H9 (cell line): ENCODE results near the gene TMPRSS5. TPM values are rescaled to one million over a fixed set of nuclear protein-coding genes. Genes with fewer than 3 reads are reported as not detected.
A peak's percentile ranks its signal among the peaks of the same experiment; 100 is the strongest.

Experiments
- DNase-seq: peaks from one replicate; pipeline ENCODE4 v3.0.0-alpha.2; 2017
- H2AFZ ChIP-seq: one replicate; pipeline ENCODE4 v1.6.1; 2013; ENCODE audit warnings: mild to moderate bottlenecking, low read length, control low read depth, moderate library complexity
- H2AK5ac ChIP-seq: 2 replicates; pipeline ENCODE4 v1.6.1; 2013; ENCODE audit warnings: low read length, control low read depth, mixed read lengths; ENCODE audit not compliant: insufficient read length
- H2BK120ac ChIP-seq: one replicate; pipeline ENCODE4 v1.6.1; 2013; ENCODE audit warnings: low read depth, mild to moderate bottlenecking, low read length, control low read depth, inconsistent platforms; ENCODE audit not compliant: poor library complexity, severe bottlenecking
- H2BK12ac ChIP-seq: 2 replicates; pipeline ENCODE4 v1.6.1; 2013; ENCODE audit warnings: low read length, control low read depth, mixed read lengths, low read depth; ENCODE audit not compliant: insufficient read length
- H2BK15ac ChIP-seq: 2 replicates; pipeline ENCODE4 v1.6.1; 2013; ENCODE audit warnings: low read depth, low read length, control low read depth
- H2BK20ac ChIP-seq: one replicate; pipeline ENCODE4 v1.6.1; 2013; ENCODE audit warnings: low read depth, mild to moderate bottlenecking, low read length, control low read depth, inconsistent platforms; ENCODE audit not compliant: poor library complexity, severe bottlenecking
- H2BK5ac ChIP-seq: 2 replicates; pipeline ENCODE4 v1.6.1; 2013; ENCODE audit warnings: low read length, control low read depth, mixed read lengths; ENCODE audit not compliant: insufficient read length
- H3K14ac ChIP-seq: 2 replicates; pipeline ENCODE4 v1.6.1; 2013; ENCODE audit warnings: low read length, control low read depth; ENCODE audit not compliant: insufficient read depth
- H3K18ac ChIP-seq: 2 replicates; pipeline ENCODE4 v1.6.1; 2013; ENCODE audit warnings: low read depth, mild to moderate bottlenecking, mixed read lengths, low read length, control low read depth; ENCODE audit not compliant: insufficient read length
- H3K23ac ChIP-seq: 2 replicates; pipeline ENCODE4 v1.6.1; 2013; ENCODE audit warnings: low read length, control low read depth, mixed read lengths, low read depth; ENCODE audit not compliant: insufficient read length
- H3K23me2 ChIP-seq: 2 replicates; pipeline ENCODE4 v1.6.1; 2013; ENCODE audit warnings: low read depth, mild to moderate bottlenecking, mixed read lengths, low read length, control low read depth; ENCODE audit not compliant: insufficient read length, poor library complexity, severe bottlenecking
- H3K27ac ChIP-seq: 2 replicates; pipeline ENCODE4 v1.5.1; 2013; ENCODE audit warnings: low read length, control low read depth, mixed read lengths, low read depth; ENCODE audit not compliant: insufficient read length
- H3K27me3 ChIP-seq: 2 replicates; pipeline ENCODE4 v1.6.1; 2013; ENCODE audit warnings: low read length, control low read depth, inconsistent platforms; ENCODE audit not compliant: insufficient read depth
- H3K4ac ChIP-seq: 2 replicates; pipeline ENCODE4 v1.6.1; 2013; ENCODE audit warnings: low read depth, mild to moderate bottlenecking, control low read depth, inconsistent platforms, low read length, moderate library complexity
- H3K4me1 ChIP-seq: 2 replicates; pipeline ENCODE4 v1.6.1; 2013; ENCODE audit warnings: low read length, control low read depth, inconsistent platforms; ENCODE audit not compliant: insufficient read depth
- H3K4me2 ChIP-seq: 2 replicates; pipeline ENCODE4 v1.6.1; 2013; ENCODE audit warnings: low read length, control low read depth, mixed read lengths; ENCODE audit not compliant: insufficient read length, insufficient read depth
- H3K56ac ChIP-seq: 2 replicates; pipeline ENCODE4 v1.6.1; 2013; ENCODE audit warnings: low read depth, mild to moderate bottlenecking, mixed read lengths, low read length, control low read depth; ENCODE audit not compliant: insufficient read length
- H3K79me1 ChIP-seq: 2 replicates; pipeline ENCODE4 v1.6.1; 2013; ENCODE audit warnings: low read depth, mild to moderate bottlenecking, moderate library complexity, low read length, control low read depth, inconsistent platforms; ENCODE audit not compliant: insufficient read depth, poor library complexity, severe bottlenecking
- H3K79me2 ChIP-seq: 2 replicates; pipeline ENCODE4 v1.6.1; 2013; ENCODE audit warnings: low read length, control low read depth, inconsistent platforms; ENCODE audit not compliant: insufficient read depth
- H3K9ac ChIP-seq: 2 replicates; pipeline ENCODE4 v1.6.1; 2013; ENCODE audit warnings: low read length, control low read depth, mixed read lengths; ENCODE audit not compliant: insufficient read length; ENCODE audit errors: extremely low read depth
- H3K9me3 ChIP-seq: one replicate; pipeline ENCODE4 v1.6.1; 2013; ENCODE audit warnings: low read depth, low read length, inconsistent platforms; ENCODE audit not compliant: control insufficient read depth
- H3T11ph ChIP-seq: one replicate; pipeline ENCODE4 v1.6.1; 2013; ENCODE audit warnings: mild to moderate bottlenecking, low read length, control low read depth, inconsistent platforms
- H4K20me1 ChIP-seq: one replicate; pipeline ENCODE4 v1.6.1; 2013; ENCODE audit not compliant: control insufficient read depth, insufficient read length, insufficient read depth
- H4K5ac ChIP-seq: 2 replicates; pipeline ENCODE4 v1.6.1; 2013; ENCODE audit warnings: low read depth, mild to moderate bottlenecking, mixed read lengths, low read length, control low read depth; ENCODE audit not compliant: insufficient read length
- H4K8ac ChIP-seq: replicated peaks from 2 replicates; pipeline ENCODE4 v1.6.1; 2013; ENCODE audit warnings: low read length, control low read depth, mixed read lengths, low read depth; ENCODE audit not compliant: insufficient read length
- H4K91ac ChIP-seq: 2 replicates; pipeline ENCODE4 v1.6.1; 2013; ENCODE audit warnings: low read depth, mild to moderate bottlenecking, moderate library complexity, mixed read lengths, low read length, control low read depth; ENCODE audit not compliant: insufficient read length
- H3K27ac Mint-ChIP-seq, 3 experiments: 2 replicates in 2 of 3; 3 replicates in 1 of 3; pipeline ENCODE4 v1.8.0; 2020 to 2021; ENCODE audit warnings: mixed read lengths in 3 of 3, mild to moderate bottlenecking in 1 of 3, moderate library complexity in 1 of 3
- H3K27me3 Mint-ChIP-seq: 2 replicates; pipeline ENCODE4 v1.8.0; 2021; ENCODE audit warnings: low read depth, mild to moderate bottlenecking, moderate library complexity, mixed read lengths
- H3K36me3 Mint-ChIP-seq, 3 experiments: 2 replicates in 2 of 3; 3 replicates in 1 of 3; pipeline ENCODE4 v1.8.0; 2020 to 2021; ENCODE audit warnings: low read depth in 3 of 3, mixed read lengths in 3 of 3; ENCODE audit not compliant: insufficient read depth in 1 of 3
- H3K4me1 Mint-ChIP-seq, 2 experiments: 2 replicates each; pipeline ENCODE4 v1.8.0; 2020; ENCODE audit warnings: mixed read lengths in 2 of 2
- H3K4me3 Mint-ChIP-seq, 2 experiments: 2 replicates in 1 of 2; 3 replicates in 1 of 2; pipeline ENCODE4 v1.8.0; 2020 to 2021; ENCODE audit warnings: mild to moderate bottlenecking in 2 of 2, mixed read lengths in 2 of 2, moderate library complexity in 1 of 2
- H3K9me3 Mint-ChIP-seq, 2 experiments: 2 replicates in 1 of 2; 3 replicates in 1 of 2; pipeline ENCODE4 v1.8.0; 2020; ENCODE audit warnings: mild to moderate bottlenecking in 2 of 2, mixed read lengths in 2 of 2, moderate library complexity in 1 of 2
- CTCF ChIP-seq: fragments of 200-600 bp; sonication (generic); conservative IDR thresholded peaks from 3 replicates; pipeline ENCODE4 v1.8.0; 2021; ENCODE audit warnings: antibody characterized with exemption, mild to moderate bottlenecking
- WGBS: extraction: QIAGEN DNeasy Blood & Tissue Kit; methylation state at CpG from one replicate; pipeline ENCODE4 v1.1.7; 2013; ENCODE audit warnings: missing lambda C conversion rate, low lambda C conversion rate, mixed read lengths; ENCODE audit not compliant: insufficient read length; ENCODE audit errors: extremely low coverage; 5-methylcytosine and 5-hydroxymethylcytosine counted together
- total RNA-seq: library from RNA; stranded (reverse); gene quantifications from 2 replicates; pipeline ENCODE4 v1.2.1, GENCODE V29; 2021

The TMPRSS5 gene
- total RNA-seq, 1 experiment from 2014 or later: 0.37 TPM

- no peak overlapping the region for H3K23ac ChIP-seq
- no peaks in the 10 kb centered on the region for H3K4me1 ChIP-seq
- H4K91ac ChIP-seq: no peak overlapping the region
- no peaks in the 10 kb centered on the region for H3K79me2 ChIP-seq
- no peaks in the 10 kb centered on the region for H3K23me2 ChIP-seq
- H3K27me3 ChIP-seq: no peaks in the 10 kb centered on the region
- no peak overlapping the region for H2AFZ ChIP-seq
- no peak overlapping the region for H3K56ac ChIP-seq
- no CpG with 5 or more reads among the region's 4 CpGs for WGBS
- peaks cover under 1 to 30% (median 15%) of the 10 kb centered on the region in 3 experiments; a peak in 6 of 7 replicates for H3K36me3 Mint-ChIP-seq
- peaks cover 0 to 1% of the 10 kb centered on the region in 2 experiments; a peak in 3 of 4 replicates for H3K4me1 Mint-ChIP-seq
- H3K9me3 ChIP-seq: no peaks in the 10 kb centered on the region
- no peak overlapping the region for H3K27ac ChIP-seq
- H2BK12ac ChIP-seq: no peak overlapping the region
- H3K9me3 Mint-ChIP-seq: no peaks in the 10 kb centered on the region
- H3T11ph ChIP-seq: no peak overlapping the region
- H3K4me3 Mint-ChIP-seq: no peak overlapping the region
- no peak overlapping the region for H2BK5ac ChIP-seq
- no peak overlapping the region for H4K5ac ChIP-seq
- H3K14ac ChIP-seq: no peak overlapping the region
- peak; percentile 45 for DNase-seq
- no peak overlapping the region for H2BK20ac ChIP-seq
- H3K27ac Mint-ChIP-seq: no peak overlapping the region; a peak in 1 of 7 replicates
- H3K18ac ChIP-seq: no peak overlapping the region
- H3K4ac ChIP-seq: no peak overlapping the region
- no peak overlapping the region for H2BK120ac ChIP-seq
- no peak overlapping the region for H2BK15ac ChIP-seq
- H4K8ac ChIP-seq: no peak overlapping the region
- no peaks in the 10 kb centered on the region for H3K27me3 Mint-ChIP-seq
- H3K79me1 ChIP-seq: no peaks in the 10 kb centered on the region
- no peaks in the 10 kb centered on the region for H4K20me1 ChIP-seq
- peak; percentile 76 for TF ChIP-seq CTCF
- no peak overlapping the region for H2AK5ac ChIP-seq
- H3K4me2 ChIP-seq: no peak overlapping the region
- no peak overlapping the region for H3K9ac ChIP-seq
Observed at GRCh38 chr11:113730887-113731726, 25.0 kb upstream of the TMPRSS5 start.
